GM21423 (cell line): ENCODE data around the gene TMEM171.

Experiments
- ATAC-seq: cut with Tn5 transposase; IDR thresholded peaks from one replicate; pipeline ENCODE4 v1.9.1; 2021; ENCODE audit warnings: mild to moderate bottlenecking, moderate library complexity; ENCODE audit not compliant: unreplicated experiment

TMEM171 gene

DNA sequence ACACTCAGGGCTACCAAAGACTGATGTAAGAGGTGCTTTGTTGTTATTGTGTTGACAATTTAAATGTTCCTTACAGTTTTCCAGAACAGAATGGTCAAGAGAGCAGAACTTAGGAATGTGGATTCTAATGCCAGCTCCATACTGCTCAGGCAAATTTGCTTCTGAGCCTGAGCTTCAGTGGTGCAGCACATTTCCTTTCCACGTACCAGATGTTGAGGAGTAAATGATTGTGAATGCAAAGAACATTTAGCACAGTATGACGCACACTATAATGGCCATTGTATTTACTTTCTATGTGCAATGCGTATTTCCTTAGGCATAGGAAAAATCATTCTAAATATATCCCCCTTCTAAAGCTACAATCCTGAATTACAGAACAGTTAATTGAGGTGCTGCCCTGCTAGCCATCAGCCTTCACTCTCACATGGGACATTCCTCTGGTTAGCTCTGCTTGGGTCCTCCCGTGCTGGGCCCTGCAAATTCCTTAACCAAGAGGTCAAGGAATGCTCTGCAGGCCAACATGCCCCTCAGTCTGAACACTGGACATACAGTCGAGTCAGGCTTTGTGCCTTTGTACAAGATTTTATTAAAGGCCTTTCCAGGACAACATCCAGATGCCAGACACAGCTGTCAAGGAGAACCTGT is 31.5 kb downstream of the TMEM171 start:
- ATAC-seq: no peak

DNA sequence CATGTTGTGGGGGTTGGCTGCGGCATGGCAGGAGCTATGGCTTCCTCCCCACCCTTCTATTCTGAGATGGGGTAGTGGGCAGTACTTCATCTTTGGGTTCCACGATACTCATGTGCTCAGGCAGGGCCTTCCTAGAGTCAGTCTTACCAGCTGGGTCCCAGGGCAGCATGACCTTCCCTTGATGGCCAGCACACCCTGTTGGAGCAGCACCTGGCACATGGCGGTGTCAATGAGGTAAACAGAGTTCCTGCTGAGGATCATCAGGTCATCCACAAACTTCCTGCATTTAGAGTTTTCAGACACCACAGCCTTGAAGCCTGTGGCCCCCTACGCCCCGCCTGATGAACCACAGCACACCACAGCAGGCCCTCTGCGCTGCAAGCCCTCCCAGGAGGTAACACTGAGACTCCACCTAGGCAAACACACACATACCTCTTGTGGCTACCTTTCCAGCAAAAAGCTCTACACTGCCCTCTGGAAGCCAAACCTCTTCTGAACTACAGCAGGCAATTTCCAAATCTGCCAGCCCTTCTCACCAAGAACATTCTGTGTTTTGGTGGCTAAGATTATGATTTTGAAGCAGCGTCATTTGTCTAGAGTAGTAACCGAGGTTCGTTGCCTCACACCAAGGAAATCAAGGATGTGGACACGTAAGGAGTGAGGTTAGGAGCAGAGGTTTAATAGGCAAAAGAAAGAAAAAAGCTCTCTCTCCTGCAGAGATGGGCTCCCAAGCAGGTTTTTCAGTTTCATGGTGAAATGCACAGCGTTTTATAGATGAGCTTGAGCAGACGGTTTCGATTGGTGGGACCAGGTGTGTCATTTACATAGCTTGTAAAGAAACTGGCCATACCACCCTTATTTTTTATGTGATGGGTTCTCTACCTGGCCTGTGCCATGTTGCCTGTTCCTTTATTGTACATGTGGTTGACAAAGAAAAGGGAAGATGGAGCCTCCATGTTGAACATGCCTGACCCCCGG is 32.3 kb downstream of the TMEM171 start:
- no peak for ATAC-seq

DNA sequence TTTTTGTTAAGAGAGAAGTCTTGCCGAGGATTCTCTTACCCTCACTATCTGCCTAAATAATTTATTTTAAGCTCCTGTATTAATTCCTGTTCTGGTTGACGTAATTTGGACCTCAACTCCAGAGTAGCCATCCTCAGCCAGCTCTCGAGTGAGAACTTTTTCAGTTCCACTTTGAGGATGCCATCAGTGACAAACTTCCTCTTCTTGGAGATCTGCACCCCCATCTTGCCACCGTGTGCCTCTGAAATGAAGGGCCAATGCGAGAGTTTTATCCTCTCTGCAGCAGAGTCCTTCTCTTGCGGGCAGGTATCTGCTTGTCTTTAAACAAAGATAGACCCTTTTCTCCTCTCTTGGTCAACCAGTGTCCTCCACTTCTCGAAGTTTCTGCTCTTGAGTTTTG is 33.1 kb downstream of the TMEM171 start:
- no peak for ATAC-seq

DNA sequence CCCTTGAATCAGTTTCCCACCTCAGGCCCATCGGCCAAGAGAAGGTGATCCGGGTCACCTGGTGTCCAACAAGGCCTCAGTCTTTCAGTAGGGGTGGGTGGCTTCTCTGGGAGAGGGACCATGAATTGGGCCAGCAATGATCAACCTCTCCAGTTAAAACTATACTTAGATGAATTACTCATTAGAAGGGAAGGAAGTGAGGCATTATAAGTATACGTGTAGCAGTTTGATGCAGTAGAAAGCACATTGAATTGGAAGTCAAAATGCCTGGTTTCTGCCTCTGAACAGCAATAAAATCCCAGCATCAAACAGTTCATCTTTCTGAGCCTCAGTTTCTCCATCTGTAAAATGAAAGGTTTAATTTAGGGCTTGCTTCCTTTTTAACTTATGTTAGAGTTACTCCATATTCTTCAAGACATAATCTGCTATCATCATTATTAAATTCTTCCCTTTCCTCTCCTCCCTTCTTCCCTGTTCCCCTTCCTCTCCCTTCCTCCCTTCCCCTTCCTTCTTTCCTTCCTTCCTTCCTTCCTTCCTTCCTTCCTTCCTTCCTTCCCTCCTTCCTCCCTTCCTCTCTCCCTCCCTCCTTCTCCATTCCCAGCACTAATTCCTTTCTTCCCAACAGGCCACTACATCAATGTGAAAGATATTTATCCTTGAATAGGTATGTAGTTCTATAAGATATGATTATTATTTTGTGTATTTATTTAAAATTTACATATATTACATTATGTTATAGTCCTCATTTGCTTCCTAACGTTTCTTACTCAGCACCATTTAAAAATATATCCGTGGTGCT is 34.0 kb downstream of the TMEM171 start:
- no peak for ATAC-seq

DNA sequence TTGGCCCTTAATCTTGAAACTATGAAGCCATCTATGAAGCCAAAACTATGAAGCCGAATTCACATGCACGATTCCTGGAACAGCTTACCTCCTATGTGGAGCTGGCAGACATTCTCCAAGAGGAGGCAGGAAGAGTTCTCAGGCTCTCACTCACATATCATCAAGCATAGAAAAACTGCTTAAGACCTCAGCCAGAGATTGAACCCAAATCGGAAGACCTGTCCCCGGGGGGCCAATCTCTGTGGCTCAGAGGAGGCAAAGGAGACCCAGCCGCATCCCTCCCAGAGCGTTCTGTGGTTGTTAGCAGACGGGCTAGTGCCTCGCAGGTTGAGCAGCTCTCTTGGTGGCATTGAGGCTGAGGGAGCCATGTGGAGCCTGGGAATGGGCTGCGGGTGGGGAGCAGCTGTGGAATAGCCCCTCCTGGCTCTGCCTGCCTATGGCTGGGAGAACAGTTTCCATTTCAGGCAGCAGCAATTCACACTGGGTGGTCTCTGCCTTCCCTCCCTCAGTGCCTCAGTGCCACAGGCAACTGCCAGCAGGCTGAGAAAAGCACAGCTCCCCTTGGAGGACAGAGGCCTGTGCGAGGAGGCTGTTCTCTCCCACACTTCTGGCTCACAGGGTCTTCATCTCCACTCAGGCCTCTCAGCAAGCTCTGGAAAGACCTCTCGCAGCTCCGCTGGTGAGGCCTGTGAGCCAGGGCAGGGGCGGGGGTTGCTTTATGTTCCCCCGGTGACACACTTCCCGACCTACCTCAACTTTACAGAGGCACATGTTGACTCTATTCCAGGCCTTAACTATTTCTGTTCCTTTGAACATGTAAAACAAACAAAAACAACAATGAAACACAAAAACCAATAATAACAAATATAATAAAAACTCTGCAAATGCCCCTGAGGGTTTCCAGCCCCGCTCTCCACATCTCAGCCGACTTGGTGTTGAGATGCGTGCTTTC is 35.2 kb downstream of the TMEM171 start:
- no peak for ATAC-seq

DNA sequence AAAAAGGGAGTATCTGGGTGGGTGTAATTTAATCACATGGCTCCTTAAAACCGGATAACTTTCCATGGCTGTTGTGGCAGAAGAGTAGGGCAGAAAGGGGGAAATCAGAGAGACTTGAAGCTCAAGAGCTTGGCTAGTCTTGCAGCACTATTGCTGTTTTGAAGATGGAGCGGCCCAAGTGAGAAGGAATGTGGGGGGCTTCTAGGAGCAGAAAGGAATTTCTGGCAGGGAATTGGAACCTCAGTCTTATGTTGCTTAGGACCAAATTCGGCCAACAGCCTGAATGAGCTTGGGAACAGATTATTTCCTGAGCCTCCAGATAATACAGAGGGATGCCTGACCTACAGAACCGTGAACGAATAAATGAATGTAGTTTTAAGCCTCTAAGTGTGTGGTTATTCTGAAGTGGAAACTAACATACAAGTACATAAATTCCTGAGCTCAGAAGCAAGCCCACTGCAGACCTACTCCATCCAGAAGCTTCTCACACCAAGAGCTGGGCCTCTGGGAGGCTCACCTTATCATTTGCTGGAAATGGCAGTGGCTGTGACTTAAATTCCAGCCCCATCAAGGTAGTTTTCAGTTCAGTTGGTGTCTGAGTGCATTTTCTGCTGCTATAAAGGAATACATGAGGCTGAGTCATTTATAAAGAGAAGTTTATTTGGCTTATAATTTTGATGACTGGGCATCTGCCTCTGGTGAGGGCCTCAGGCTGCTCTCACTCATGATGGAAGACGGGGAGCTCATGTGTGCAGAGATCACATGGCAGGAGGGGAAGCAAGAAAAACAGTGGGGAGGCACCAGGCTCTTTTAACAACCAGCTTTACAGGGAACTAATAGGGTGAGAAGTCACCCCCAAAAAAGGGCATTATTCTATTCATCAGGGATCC is 37.3 kb downstream of the TMEM171 start:
- ATAC-seq: no peak

DNA sequence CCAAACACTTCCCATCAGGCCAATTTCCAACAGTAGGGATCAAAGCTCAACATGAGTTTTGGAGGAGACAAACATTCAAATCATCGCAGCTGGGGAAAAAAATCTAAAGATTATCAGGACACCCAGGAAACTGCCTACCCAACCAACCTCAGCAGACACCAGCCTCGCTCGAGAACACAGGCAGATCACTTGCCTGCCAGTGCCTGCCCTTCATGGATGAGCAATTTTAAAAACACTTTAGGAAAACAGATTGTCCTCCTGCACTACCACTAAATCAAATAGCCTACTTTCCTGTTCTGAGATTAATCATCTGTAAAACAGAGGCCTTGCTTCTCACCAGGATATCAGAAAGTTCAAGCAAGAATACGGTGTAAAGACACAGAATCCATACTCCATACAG is 37.9 kb downstream of the TMEM171 start:
- no peak for ATAC-seq

DNA sequence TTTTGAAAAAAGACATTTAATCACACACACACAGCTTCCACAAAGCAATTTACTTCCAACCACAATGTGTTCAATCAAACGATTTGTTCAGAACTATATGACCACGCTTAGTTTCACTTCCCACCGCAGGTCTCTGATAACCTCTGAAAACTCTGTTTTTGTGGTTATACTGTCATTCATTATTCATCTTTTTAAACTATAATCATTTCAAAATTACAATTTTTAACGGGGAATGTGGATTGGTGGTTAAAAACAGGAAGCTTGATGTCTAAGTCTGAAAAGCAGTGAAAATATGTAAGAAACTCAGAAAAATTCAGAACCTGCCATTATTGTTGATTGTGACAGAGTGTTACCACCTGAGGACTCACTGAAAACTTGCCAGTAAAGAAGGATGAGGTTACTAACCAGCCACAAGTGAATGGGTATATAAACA is 39.9 kb downstream of the TMEM171 start:
- peak; percentile 90 for ATAC-seq

DNA sequence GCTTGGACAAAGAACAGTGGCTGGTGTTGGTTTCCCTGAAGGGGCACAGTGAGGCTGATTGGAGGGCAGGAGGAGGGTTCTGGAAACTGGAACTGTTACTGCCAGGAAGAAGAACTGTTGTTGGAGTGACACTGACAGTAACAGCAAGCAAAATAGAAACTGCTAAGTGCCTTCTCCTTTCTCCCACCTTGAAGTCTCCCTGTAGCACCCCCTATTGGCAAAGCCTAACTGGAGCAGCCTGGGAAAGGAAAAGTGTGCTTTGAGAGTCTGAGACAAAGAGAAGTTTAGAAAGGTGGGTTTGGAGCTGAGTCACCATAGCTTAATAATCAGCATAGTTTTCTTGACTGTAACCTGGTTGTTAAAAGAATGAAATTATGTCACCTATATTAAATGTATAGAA is 50.1 kb downstream of the TMEM171 start:
- ATAC-seq: no peak

DNA sequence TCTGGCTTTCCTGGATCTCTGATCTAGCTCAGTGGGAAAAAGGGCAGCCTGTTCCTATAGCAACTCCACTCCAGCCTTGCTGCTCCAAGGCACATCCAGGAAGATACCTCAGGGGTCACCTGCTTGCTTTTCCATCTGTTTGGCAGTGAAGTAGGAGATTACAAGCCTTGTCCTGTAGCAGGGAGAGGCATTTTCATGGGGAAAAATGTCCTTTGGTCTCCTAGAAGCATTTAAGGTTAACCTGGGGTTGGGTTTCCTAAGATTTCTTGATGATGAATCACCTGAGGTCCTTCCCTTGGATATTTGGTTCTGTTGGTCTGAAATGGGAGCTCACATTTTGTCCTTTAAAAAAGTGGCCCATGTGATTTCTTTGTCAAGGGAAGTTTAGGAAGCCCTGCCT is 51.1 kb downstream of the TMEM171 start:
- ATAC-seq: no peak

DNA sequence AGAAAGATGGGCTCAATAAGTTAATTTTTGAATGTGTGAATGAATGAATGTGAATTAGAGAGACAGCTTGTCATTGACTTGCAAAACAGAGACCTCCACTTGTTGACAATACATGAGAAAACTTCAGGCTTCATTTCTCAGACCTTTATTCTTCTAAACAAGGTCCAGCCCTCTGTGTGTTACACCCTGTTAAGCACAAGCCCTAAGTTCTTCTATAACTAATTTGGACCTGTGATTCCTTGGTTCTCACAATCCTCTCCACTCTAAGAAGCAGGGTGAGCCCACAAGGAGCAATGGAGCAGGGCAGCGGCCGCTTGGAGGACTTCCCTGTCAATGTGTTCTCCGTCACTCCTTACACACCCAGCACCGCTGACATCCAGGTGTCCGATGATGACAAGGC is 52.6 kb downstream of the TMEM171 start, which contains the start of gene TMEM174:
TMEM174 (plus strand) TSS at position 243 of the 400 bp plus-strand sequence; CDS start at position 294, 51 bp downstream.
- ATAC-seq: no peak

DNA sequence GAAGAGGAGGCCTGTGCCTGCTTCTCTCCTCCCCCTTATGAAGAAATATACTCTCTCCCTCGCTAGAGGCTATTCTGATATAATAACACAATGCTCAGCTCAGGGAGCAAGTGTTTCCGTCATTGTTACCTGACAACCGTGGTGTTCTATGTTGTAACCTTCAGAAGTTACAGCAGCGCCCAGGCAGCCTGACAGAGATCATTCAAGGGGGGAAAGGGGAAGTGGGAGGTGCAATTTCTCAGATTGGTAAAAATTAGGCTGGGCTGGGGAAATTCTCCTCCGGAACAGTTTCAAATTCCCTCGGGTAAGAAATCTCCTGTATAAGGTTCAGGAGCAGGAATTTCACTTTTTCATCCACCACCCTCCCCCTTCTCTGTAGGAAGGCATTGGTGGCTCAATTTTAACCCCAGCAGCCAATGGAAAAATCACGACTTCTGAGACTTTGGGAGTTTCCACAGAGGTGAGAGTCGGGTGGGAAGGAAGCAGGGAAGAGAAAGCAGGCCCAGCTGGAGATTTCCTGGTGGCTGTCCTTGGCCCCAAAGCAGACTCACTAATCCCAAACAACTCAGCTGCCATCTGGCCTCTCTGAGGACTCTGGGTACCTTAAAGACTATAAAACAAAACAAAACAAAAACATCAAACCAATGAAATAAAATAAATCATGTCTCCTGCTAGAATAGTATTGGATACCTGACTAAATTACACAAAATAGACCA is 53.9 kb downstream of the TMEM171 start:
- no peak for ATAC-seq

DNA sequence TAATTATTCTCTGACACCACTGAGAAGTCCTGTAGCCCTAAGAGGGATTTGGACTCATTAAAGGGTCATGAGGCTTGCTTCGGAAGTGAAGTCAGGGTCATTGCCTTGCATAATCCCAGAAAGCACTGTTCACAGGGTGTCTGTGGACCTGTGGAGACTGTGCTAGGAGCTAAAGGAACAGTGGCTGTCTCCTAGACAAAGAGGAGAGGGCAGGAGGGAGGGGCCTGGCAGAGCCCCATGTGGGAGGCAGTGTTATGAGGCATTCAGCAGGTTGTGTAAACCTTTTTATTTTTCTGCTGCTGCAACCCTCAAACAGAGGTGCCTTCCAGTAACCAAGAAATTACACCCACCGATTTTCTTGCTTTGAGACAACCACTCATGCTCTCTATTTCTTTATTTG is 55.9 kb downstream of the TMEM171 start:
- ATAC-seq: no peak

DNA sequence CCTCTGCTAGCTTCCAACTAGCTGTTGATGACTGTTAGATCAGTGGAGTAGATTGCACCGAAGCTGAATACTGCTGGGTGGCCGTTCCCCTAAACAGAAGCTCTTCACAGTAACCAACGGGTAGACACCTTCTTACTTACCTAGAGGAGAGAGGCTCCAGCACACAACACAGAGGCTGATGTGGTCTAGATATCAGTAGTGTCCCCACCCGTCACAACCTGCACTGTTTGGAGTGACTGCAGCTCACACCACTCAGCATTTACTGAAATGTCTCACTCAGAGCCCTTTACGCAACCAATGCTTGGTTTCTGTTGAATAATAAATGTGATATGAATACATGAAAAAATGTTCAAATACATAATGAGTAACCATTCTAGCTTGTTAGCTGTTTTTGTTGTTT is 57.9 kb downstream of the TMEM171 start:
- no peak for ATAC-seq

DNA sequence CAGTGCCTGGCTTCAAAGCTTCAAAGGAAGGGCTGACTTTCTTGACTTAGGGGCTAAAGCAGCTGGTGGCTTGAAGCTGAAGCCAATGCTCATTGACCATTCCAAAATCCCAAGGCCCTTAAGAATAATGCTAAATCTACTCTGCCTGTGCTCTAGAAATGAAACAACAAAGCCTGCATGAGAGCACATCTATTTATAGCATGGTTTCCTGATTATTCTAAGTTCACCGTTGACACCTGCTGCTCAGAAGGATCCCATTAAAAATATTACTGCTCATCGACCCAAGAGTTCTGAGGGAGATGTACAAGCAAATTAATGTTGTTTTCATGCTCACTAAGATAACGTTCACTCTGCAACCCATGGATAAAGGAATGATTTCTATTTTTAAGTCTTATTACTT is 59.4 kb downstream of the TMEM171 start:
- ATAC-seq: no peak

DNA sequence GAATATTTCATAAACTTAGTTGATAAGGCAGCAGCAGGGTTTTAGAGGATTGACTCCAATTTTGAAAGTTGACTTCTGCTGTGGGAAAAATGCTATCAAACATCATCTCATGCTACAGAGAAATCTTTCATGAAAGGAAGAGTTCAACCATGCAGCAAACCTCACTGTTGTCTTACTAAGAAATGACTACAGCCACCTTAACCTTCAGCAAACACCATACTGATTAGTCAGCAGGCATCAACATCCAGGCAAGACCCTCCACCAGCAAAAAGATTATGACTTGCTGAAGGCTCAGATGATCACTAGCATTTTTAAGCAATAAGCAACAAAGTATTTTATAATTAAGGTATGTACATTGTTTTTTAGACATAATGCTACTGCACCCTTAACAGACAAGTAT is 60.2 kb downstream of the TMEM171 start:
- no peak for ATAC-seq
